ENCODE measurements around the gene RBCK1.
"Not testable (repeated sequence)": the region's sequence is repeated elsewhere in the genome, so short reads cannot be mapped to it uniquely, and the experiment has no call there.

The RBCK1 gene

DNA sequence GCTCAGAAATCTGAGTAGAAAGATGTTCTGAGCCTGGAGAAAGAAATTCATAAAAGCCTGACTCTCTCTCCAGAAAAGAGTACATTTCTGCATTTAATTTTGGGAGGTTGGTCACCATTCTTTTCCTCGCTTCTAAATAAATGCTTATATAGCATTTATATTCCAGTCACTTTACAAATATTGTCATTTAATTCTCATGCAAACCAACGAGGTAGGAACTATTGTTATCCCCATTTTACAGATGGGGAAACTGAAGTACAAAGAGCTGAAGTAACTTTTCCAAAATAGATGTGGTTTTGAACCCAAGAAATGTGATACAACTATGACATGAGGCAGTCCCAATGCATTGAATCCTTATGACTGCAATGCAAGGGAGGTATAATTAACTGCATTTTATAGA is 32.0 kb upstream of the RBCK1 start:
- DNase-seq (ENCODE audit: low spot score) = no peak

GRCh38 chr20:376750-377149 is 31.3 kb upstream of the RBCK1 start:
- DNase-seq (ENCODE audit: low spot score) = no peak

DNA sequence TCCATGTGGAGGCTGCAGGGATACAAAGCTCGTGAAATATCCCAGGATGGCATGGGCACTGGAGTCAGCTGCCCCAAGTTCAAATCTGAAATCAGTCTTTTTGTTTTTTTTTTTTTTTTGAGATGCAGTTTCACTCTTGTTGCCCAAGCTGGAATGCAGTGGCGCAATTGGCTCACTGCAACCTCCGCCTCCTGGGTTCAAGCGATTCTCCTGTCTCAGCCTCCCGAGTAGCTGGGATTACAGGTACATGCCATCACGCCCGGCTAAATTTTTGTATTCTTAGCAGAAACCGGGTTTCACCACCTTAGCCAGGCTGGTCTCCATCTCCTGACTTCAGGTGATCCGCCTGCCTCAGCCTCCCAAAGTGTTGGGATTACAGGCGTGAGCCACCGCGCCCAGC is 30.5 kb upstream of the RBCK1 start:
- DNase-seq (ENCODE audit: low spot score) = not testable (repeated sequence)

DNA sequence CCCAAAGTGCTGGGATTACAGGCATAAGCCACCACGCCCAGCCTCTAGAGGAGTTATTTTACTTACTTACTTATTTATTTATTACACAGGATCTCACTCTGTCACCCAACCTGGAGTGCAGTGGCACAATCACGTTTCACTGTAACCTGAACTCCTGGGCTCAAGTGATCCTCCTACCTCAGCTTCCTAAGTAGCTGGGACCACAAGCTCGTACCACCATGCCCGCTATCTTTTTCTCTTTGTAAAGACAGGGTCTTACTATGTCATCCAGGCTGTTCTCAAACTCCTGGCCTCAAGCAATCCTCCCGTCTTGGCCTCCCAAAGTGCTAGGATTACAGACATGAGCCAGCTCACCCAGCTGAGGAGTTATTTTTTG is 29.1 kb upstream of the RBCK1 start:
- DNase-seq (ENCODE audit: low spot score) = no peak

GRCh38 chr20:380763-381580 is 27.1 kb upstream of the RBCK1 start:
- DNase-seq (ENCODE audit: low spot score) = peak; percentile 89

GRCh38 chr20:381581-382290 is 26.4 kb upstream of the RBCK1 start:
- peak; percentile 92 for DNase-seq (ENCODE audit: low spot score)

DNA sequence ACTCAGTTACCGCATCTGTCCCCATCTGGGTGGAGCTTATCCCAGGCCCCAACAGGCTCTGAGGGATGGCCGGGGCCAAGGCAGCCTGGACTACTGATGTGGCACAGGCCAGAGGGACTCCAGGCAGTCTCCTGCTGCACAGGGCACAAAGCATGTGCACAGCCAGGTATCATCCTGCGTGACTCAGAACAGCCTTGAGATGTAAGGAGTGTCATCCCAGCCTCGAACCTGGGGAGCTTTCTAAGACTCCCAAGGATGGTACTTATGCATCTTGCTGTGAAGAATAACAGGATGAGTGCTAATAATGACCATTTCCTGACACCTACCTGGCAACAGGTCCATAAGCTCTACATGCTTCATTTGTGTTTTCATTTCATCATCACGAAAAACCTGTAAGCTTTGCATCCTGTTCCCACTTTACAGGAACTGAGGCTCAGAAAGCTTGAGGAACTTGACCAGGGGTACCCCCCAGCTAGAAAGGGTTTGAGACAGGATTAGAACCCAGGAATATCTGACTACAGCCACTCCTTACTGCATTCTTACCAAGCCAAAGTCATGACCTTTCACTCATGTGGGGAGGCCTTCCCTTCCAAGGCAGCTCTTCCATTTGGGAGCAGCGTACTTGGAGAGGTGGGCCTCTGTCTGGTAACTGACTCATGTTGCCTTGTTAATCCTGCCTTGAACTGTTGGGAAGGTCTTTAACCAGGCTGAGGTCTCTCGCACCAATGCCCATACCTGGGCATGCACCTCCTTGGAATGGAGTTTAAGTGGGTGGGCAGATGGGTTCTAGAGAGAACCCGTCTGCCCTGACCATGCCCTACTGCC is 25.6 kb upstream of the RBCK1 start:
- peak; percentile 49 for DNase-seq (ENCODE audit: low spot score)

DNA sequence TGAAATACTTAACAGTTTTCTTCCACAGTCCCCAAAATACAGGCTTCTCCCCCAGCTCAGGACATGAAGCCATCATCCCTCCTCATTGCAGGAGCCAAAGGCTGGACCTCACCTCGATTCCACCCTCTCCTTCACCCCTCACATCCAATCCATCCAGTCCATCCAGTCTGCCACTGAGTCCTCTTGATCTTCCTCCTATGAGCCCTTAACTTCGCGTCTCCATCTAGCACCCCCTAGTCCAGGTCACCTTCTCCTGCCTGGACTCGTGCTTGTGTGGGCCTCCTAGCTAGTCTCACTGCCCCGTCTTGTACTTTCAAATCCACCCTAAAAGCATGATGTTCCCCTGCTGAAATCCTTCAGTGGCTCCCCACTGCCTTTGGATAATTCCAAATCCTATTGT is 24.2 kb upstream of the RBCK1 start:
- DNase-seq (ENCODE audit: low spot score) = no peak

DNA sequence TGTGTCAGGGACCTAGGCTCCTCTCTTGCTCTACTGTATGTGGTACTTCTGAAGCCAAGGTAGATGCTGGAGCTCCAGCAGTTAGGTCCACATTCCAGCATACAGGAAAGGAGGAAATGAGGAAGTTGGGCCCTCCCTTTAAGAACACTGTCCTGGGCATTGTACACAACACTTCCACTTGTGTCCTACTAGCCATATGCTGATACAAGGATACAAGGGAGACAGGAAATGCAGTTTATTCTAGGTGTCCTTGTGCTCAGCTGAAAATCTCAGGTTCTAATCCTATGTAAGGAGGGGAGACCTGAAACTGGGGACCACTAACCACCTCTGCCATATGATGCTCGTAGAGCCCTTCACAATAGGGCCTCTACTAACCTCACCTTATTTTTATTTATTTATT is 23.4 kb upstream of the RBCK1 start:
- DNase-seq (ENCODE audit: low spot score) = no peak

DNA sequence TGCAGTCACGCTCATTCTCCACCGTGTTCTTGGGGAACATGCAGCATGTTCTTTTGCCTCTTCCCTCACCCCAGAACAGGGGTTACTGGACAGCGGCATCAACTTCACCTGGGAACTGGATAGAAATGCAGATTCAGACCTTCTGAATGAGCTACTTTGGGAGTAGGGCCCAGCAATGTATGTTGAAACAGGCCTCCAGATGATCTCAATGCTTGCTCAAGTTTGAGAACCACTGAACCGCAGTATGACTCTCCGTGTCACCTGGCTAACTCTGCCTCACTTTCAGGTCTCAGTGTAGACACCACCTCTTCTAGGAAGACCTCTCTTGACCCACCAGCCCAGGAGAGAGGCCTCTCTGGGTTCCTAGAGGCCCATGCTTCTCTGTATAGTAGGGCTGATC is 22.7 kb upstream of the RBCK1 start:
- no peak for DNase-seq (ENCODE audit: low spot score)

GRCh38 chr20:386634-387033 is 21.5 kb upstream of the RBCK1 start:
- not testable (repeated sequence) for DNase-seq (ENCODE audit: low spot score)

- DNase-seq (ENCODE audit: low spot score) = no peak
Observed at GRCh38 chr20:387520-387919, 20.6 kb upstream of the RBCK1 start.

DNA sequence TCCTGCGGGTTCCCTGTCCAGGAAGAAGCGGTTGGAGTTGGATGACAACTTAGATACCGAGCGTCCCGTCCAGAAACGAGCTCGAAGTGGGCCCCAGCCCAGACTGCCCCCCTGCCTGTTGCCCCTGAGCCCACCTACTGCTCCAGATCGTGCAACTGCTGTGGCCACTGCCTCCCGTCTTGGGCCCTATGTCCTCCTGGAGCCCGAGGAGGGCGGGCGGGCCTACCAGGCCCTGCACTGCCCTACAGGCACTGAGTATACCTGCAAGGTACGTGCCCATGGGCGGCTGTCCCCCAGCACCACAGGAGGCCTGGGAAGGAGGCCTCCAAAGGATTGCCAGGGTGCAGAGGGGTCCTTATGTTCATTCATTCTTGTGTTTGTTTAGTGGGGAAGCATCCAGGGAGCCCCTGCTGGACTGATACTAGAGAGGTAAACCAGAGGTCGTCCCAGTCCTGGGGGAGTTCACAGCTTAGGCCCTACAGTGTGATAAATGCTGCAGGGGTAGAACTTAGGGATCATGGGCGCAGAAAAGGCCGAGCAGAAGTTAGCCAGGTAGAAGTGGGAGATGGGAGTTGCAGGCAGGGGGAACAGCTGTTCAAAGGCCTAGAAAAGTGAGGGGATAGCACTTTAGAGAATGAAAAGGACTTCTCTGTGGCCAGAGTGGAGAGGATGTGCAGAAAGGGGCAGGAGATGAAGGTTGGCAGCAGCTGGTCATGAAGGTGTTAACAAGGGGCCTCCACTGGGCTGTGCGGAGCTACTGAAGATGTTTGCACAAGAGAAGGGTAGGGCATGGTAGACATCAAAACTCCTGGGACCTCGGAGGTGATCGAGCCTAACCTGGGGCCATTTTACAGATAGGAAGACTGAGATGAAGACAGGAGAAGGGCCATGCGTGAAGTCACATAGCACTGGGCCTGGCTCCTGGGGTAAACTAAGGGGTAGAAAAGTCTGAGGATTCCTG is 19.8 kb upstream of the RBCK1 start:
- no peak for DNase-seq (ENCODE audit: low spot score)

GRCh38 chr20:389220-389619 is 18.9 kb upstream of the RBCK1 start:
- no peak for DNase-seq (ENCODE audit: low spot score)

DNA sequence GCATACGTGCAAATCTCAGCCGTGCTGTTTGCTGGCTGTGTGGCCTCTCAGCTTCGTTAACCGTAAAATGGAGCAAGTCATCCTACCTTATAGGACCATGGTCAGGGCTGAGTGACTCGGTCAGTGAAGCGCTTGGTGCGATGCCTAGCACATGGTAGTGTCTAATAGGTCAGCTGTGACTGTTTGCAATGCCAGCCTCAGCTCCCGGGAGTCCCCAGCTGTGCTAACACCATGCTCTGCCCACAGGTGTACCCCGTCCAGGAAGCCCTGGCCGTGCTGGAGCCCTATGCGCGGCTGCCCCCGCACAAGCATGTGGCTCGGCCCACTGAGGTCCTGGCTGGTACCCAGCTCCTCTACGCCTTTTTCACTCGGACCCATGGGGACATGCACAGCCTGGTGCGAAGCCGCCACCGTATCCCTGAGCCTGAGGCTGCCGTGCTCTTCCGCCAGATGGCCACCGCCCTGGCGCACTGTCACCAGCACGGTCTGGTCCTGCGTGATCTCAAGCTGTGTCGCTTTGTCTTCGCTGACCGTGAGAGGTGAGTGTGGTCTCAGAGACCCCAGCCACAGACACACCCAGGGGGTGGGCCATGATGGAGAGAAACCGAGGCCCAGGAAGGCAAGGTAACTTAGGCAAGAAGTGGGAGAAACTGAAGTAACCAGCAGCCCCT is 16.9 kb upstream of the RBCK1 start:
- DNase-seq (ENCODE audit: low spot score) = no peak

GRCh38 chr20:393296-393695 is 14.8 kb upstream of the RBCK1 start:
- DNase-seq (ENCODE audit: low spot score) = not testable (repeated sequence)

GRCh38 chr20:396252-396618 is 11.9 kb upstream of the RBCK1 start:
- DNase-seq (ENCODE audit: low spot score) = no peak

DNA sequence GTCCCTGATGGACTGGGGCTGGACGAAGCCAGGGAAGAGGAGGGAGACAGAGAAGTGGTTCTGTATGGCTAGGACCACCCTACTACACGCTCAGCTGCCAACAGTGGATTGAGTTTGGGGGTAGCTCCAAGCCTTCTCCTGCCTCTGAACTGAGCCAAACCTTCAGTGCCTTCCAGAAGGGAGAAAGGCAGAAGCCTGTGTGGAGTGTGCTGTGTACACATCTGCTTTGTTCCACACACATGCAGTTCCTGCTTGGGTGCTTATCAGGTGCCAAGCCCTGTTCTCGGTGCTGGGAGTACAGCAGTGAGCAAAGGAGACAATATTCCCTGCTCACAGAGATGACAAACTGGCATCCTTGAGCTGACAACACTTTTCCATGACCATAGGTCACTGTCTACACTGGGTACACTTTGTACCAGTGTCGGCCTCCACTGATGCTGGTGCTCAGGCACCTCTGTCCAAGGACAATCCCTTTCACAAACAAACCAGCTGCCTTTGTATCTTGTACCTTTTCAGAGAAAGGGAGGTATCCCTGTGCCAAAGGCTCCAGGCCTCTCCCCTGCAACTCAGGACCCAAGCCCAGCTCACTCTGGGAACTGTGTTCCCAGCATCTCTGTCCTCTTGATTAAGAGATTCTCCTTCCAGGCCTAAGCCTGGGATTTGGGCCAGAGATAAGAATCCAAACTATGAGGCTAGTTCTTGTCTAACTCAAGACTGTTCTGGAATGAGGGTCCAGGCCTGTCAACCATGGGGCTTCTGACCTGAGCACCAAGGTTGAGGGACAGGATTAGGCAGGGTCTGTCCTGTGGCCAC is 11.3 kb upstream of the RBCK1 start:
- DNase-seq (ENCODE audit: low spot score) = no peak

GRCh38 chr20:397432-398237 is 10.5 kb upstream of the RBCK1 start:
- DNase-seq (ENCODE audit: low spot score) = no peak

Measured in GM03348 (cell line).